Pons (tissue), 1 donor: ENCODE results near the gene TRMT61B.

Experiments used
- DNase-seq: peaks from one replicate; pipeline ENCODE4 v3.0.0-alpha.2; 2016; ENCODE audit warnings: low spot score

The TRMT61B gene

GRCh38 chr2:28870146-28870891 lies at the start of gene TRMT61B:
Gene TRMT61B, minus strand, starts transcription at chr2:28870309. Its CDS starts 32 bp downstream, at chr2:28870277.
- DNase-seq, result peak; percentile 91

GRCh38 chr2:28915939-28916338 lies 45.8 kb upstream of the TRMT61B start:
- DNase-seq, result no peak

- no peak for DNase-seq
These were observed 39.7 kb upstream of the TRMT61B start for GRCh38 chr2:28909655-28910353.

- no peak for DNase-seq
These were observed 38.1 kb upstream of the TRMT61B start for GRCh38 chr2:28908172-28908571.

- no peak for DNase-seq
These were observed 36.7 kb upstream of the TRMT61B start for GRCh38 chr2:28906821-28907220.

GRCh38 chr2:28906376-28906775 lies 36.3 kb upstream of the TRMT61B start:
- no peak for DNase-seq

GRCh38 chr2:28905533-28905932 lies 35.4 kb upstream of the TRMT61B start:
- DNase-seq, result no peak

GRCh38 chr2:28904802-28905457 lies 34.8 kb upstream of the TRMT61B start:
- DNase-seq, result no peak

- DNase-seq, result no peak
These were observed 34.2 kb upstream of the TRMT61B start for GRCh38 chr2:28904295-28904694.

- DNase-seq, result no peak
These were observed 32.5 kb upstream of the TRMT61B start for GRCh38 chr2:28902584-28902983.

- DNase-seq, result no peak
These were observed 31.7 kb upstream of the TRMT61B start for GRCh38 chr2:28901841-28902240.

GRCh38 chr2:28901202-28901601 lies 31.1 kb upstream of the TRMT61B start:
- no peak for DNase-seq

- DNase-seq, result no peak
These were observed 27.9 kb upstream of the TRMT61B start for GRCh38 chr2:28898048-28898447.

GRCh38 chr2:28896906-28897305 lies 26.8 kb upstream of the TRMT61B start:
- no peak for DNase-seq

- no peak for DNase-seq
These were observed 25.2 kb upstream of the TRMT61B start for GRCh38 chr2:28895189-28895893.

GRCh38 chr2:28894470-28895188 lies 24.5 kb upstream of the TRMT61B start, which contains the start of gene WDR43:
Gene WDR43, plus strand, starts transcription at chr2:28894667. Its CDS starts 32 bp downstream, at chr2:28894699.
- peak; percentile 98 for DNase-seq

GRCh38 chr2:28893488-28893887 lies 23.4 kb upstream of the TRMT61B start:
- DNase-seq, result no peak

GRCh38 chr2:28880193-28880592 lies 10.1 kb upstream of the TRMT61B start:
- DNase-seq, result no peak

- DNase-seq, result no peak
These were observed 1.5 kb upstream of the TRMT61B start for GRCh38 chr2:28871620-28872019.

GRCh38 chr2:28869494-28870145 lies 489 bp downstream of the TRMT61B start:
- DNase-seq, result no peak

- DNase-seq, result no peak
These were observed 1.5 kb downstream of the TRMT61B start for GRCh38 chr2:28868611-28869010.
